Endothelial cell of umbilical vein (primary cell): ENCODE data around the gene DUOXA2. TPM values are rescaled to one million over a fixed set of nuclear protein-coding genes. Genes with fewer than 3 reads are reported as not detected.

Source experiments
- BruUV-seq: library from RNA; stranded (reverse); fragments of 400-500 nt; replicated peaks from 2 replicates; lab custom pipeline; 2021; lab: Mats Ljungman, UMichigan
- CTCF ChIA-PET: fragments of 300-600, 350-600 bp; sonication (Branson Sonifier 250); formaldehyde crosslinking; loops from one replicate; lab custom pipeline; 2021; ENCODE audit warnings: antibody characterized with exemption, inconsistent platforms; lab: Charles Lee
- POLR2A ChIA-PET: fragments of 300-600, 350-600 bp; sonication (Branson Sonifier 250); formaldehyde crosslinking; loops from one replicate; lab custom pipeline; 2021; ENCODE audit warnings: antibody characterized with exemption, inconsistent platforms; lab: Charles Lee
- DNase-seq: peaks from one replicate; pipeline ENCODE4 v3.0.0-alpha.2; 2011; ENCODE audit warnings: low read depth, low spot score
- FAIRE-seq: peaks from 2 replicates; lab custom pipeline; 2011; peaks lifted over from hg19 to GRCh38; lab: Jason Lieb, UNC
- H2AFZ ChIP-seq: 2 replicates; pipeline ENCODE4 v1.6.0; 2012; ENCODE audit warnings: low read depth, low read length, control low read depth, inconsistent platforms
- H3K27ac ChIP-seq: 2 replicates; pipeline ENCODE4 v1.5.1; 2011; ENCODE audit warnings: low read depth, mild to moderate bottlenecking, control low read depth, low read length, moderate library complexity; ENCODE audit not compliant: insufficient read depth
- H3K27me3 ChIP-seq, 2 experiments: 2 replicates each; pipeline versions ENCODE4 v1.6.0 to v1.6.1; 2011; ENCODE audit warnings: low read length in 2 of 2, mixed read lengths in 1 of 2; ENCODE audit not compliant: control insufficient read depth in 2 of 2, insufficient read depth in 2 of 2
- H3K36me3 ChIP-seq, 2 experiments: 2 replicates in 1 of 2; 3 replicates in 1 of 2; pipeline ENCODE4 v1.5.1; 2011; ENCODE audit warnings: low read length in 2 of 2, mild to moderate bottlenecking in 1 of 2, moderate library complexity in 1 of 2; ENCODE audit not compliant: control insufficient read depth in 2 of 2, insufficient read depth in 2 of 2; ENCODE audit errors: extremely low read depth in 1 of 2
- H3K4me1 ChIP-seq: 3 replicates; pipeline ENCODE4 v1.5.1; 2011; ENCODE audit warnings: mild to moderate bottlenecking, low read length; ENCODE audit not compliant: control insufficient read depth, insufficient read depth; ENCODE audit errors: extremely low read depth
- H3K4me2 ChIP-seq: 2 replicates; pipeline ENCODE4 v1.6.1; 2011; ENCODE audit warnings: low read length, control low read depth, mixed read lengths; ENCODE audit not compliant: insufficient read depth
- H3K4me3 ChIP-seq, 3 experiments: fragments of 200-600 bp in 1 of 3; sonication (generic), shearing (Covaris generic) in 1 of 3; replicated peaks in 1 of 3; 2 replicates each; pipeline ENCODE4 v1.5.1; 2011 to 2016; ENCODE audit warnings: control low read depth in 3 of 3, low read length in 3 of 3, mild to moderate bottlenecking in 2 of 3, inconsistent platforms in 1 of 3, low read depth in 1 of 3, moderate library complexity in 1 of 3; ENCODE audit not compliant: insufficient read depth in 1 of 3
- H3K79me2 ChIP-seq: 2 replicates; pipeline ENCODE4 v1.6.0; 2012; ENCODE audit warnings: low read length, inconsistent platforms; ENCODE audit not compliant: control insufficient read depth, insufficient read depth
- H3K9ac ChIP-seq: replicated peaks from 2 replicates; pipeline ENCODE3; 2011; ENCODE audit warnings: low read length, control low read depth; ENCODE audit not compliant: insufficient read depth; ENCODE audit errors: extremely low read depth
- H3K9me1 ChIP-seq: replicated peaks from 3 replicates; pipeline ENCODE4 v1.6.0; 2011; ENCODE audit warnings: mild to moderate bottlenecking, low read length; ENCODE audit not compliant: control insufficient read depth, insufficient read depth; ENCODE audit errors: extremely low read depth
- H3K9me3 ChIP-seq: replicated peaks from 2 replicates; pipeline ENCODE4 v1.5.1; 2012; ENCODE audit warnings: low read length, inconsistent platforms; ENCODE audit not compliant: control insufficient read depth, insufficient read depth
- H4K20me1 ChIP-seq: replicated peaks from 2 replicates; pipeline ENCODE3; 2011; ENCODE audit warnings: mild to moderate bottlenecking, low read length; ENCODE audit not compliant: control insufficient read depth, insufficient read depth; ENCODE audit errors: extremely low read depth
- CTCF ChIP-seq, 2 donors: IDR thresholded peaks; 1 replicate in 1 of 2; 2 replicates in 1 of 2; pipeline ENCODE4 v1.5.1; 2011; ENCODE audit warnings: low read length in 2 of 2, mild to moderate bottlenecking in 2 of 2, moderate library complexity in 2 of 2, control low read depth in 1 of 2, inconsistent platforms in 1 of 2, low read depth in 1 of 2; ENCODE audit not compliant: insufficient read depth in 1 of 2; ENCODE audit errors: extremely low read depth in 1 of 2
- EZH2 ChIP-seq: IDR thresholded peaks from 2 replicates; pipeline ENCODE4 v1.6.1; 2012; ENCODE audit warnings: borderline replicate concordance, low read depth, mild to moderate bottlenecking, moderate library complexity, low read length, inconsistent platforms; ENCODE audit not compliant: severe bottlenecking
- FOS ChIP-seq: IDR thresholded peaks from 2 replicates; pipeline ENCODE4 v1.6.1; 2011; ENCODE audit warnings: mild to moderate bottlenecking, low read length, moderate library complexity, borderline replicate concordance; ENCODE audit not compliant: insufficient read depth
- GATA2 ChIP-seq: IDR thresholded peaks from 2 replicates; pipeline ENCODE4 v1.7.0; 2011; ENCODE audit warnings: low read depth, mild to moderate bottlenecking, moderate library complexity, mixed read lengths, low read length; ENCODE audit not compliant: insufficient read length, insufficient read depth
- JUN ChIP-seq: IDR thresholded peaks from 2 replicates; pipeline ENCODE4 v1.6.1; 2011; ENCODE audit warnings: borderline replicate concordance, low read depth; ENCODE audit not compliant: insufficient read length, insufficient read depth
- MYC ChIP-seq: IDR thresholded peaks from one replicate; pipeline ENCODE4 v1.6.1; 2011; ENCODE audit warnings: mild to moderate bottlenecking, low read depth, low read length
- POLR2A ChIP-seq: IDR thresholded peaks from 2 replicates; pipeline ENCODE4 v1.6.1; 2012; ENCODE audit warnings: low read depth, mild to moderate bottlenecking, control low read depth, low read length
- POLR2AphosphoS5 ChIP-seq: IDR thresholded peaks from 2 replicates; pipeline ENCODE4 v1.6.1; 2012; ENCODE audit warnings: low read depth, mild to moderate bottlenecking, control low read depth, low read length, moderate library complexity; ENCODE audit not compliant: insufficient read depth
- dilution Hi-C: fragments of 300-500 bp; cut with MboI; formaldehyde crosslinking; loops from one replicate; pipeline ENCODE4 v1.15.0; 2019; ENCODE audit warnings: low sequenced_read_pairs; ENCODE audit not compliant: extremely low pct_ligation_motif_present
- intact Hi-C: fragments of 100-400 bp; cut with micrococcal nuclease; formaldehyde crosslinking; loops from one replicate; pipeline ENCODE4 v1.10.0; 2022
- polyA plus RNA-seq, 4 experiments: library from polyadenylated mRNA; depleted of rRNA in 3 of 4; stranded (reverse) in 3 of 4; unstranded in 1 of 4; fragments of >200 nt; gene quantifications; 2 replicates each; pipeline versions ENCODE4 v1.2.1 to v1.2.3, GENCODE V29; 2011 to 2012; ENCODE audit warnings: missing spikeins in 1 of 4
- total RNA-seq: library from RNA; stranded (reverse); gene quantifications from 2 replicates; pipeline ENCODE4 v1.2.3, GENCODE V29; 2021
- TF ChIP-seq, protein P1 (sequence below): IDR thresholded peaks from 2 replicates; pipeline ENCODE4 v1.6.1; 2011; ENCODE audit not compliant: insufficient read depth, insufficient read length

Gene DUOXA2
- total and polyA plus RNA-seq, 2 donors (not counting 3 experiments of a cell fraction or from before 2014, with no cell fraction given): not detected

- H3K4me2 ChIP-seq: no peak overlapping the region
These were observed 22.6 kb upstream of the DUOXA2 start for GRCh38 chr15:45091576-45091975.

More at GRCh38 chr15:45091576-45091975, 22.6 kb upstream of the DUOXA2 start:
- no peak for FAIRE-seq
- no peaks in the 10 kb centered on the region for H3K9me3 ChIP-seq
- no peaks in the 10 kb centered on the region for H3K36me3 ChIP-seq
- TF ChIP-seq GATA2 (no peak), CTCF (IDR thresholded peaks at IDR 0.05; ENCODE audit: extremely low read depth in 1 of 2, insufficient read depth in 1 of 2, low read depth in 1 of 2, low read length in 2 of 2) (no peak), POLR2AphosphoS5 (no peak), FOS (no peak), MYC (no peak), EZH2 (no peak), POLR2A (no peak), JUN (no peak)
- TF ChIP-seq, protein P1, sequence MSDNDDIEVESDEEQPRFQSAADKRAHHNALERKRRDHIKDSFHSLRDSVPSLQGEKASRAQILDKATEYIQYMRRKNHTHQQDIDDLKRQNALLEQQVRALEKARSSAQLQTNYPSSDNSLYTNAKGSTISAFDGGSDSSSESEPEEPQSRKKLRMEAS: no peak
- H3K9me1 ChIP-seq: no peaks in the 10 kb centered on the region
- no peaks in the 10 kb centered on the region for H3K79me2 ChIP-seq
- no peak overlapping the region for H2AFZ ChIP-seq
- peaks cover 28 to 33% of the 10 kb centered on the region in 2 experiments for H3K27me3 ChIP-seq
- dilution Hi-C loops: no loop called here
- no peaks in the 10 kb centered on the region for H3K4me1 ChIP-seq
- no peaks in the 10 kb centered on the region for H4K20me1 ChIP-seq
- no peak overlapping the region for H3K27ac ChIP-seq
- ChIA-PET CTCF (no interaction called here), POLR2A (no interaction called here)
- H3K9ac ChIP-seq: no peak overlapping the region
- BruUV-seq: no TSS peak
- DNase-seq: no peak
- intact Hi-C loops: no loop called here
- H3K4me3 ChIP-seq: no peak overlapping the region
